ENCODE data around the gene GOSR1.
"Not testable (repeated sequence)": the region's sequence is repeated elsewhere in the genome, so short reads cannot be mapped to it uniquely, and the experiment has no call there.

DNA sequence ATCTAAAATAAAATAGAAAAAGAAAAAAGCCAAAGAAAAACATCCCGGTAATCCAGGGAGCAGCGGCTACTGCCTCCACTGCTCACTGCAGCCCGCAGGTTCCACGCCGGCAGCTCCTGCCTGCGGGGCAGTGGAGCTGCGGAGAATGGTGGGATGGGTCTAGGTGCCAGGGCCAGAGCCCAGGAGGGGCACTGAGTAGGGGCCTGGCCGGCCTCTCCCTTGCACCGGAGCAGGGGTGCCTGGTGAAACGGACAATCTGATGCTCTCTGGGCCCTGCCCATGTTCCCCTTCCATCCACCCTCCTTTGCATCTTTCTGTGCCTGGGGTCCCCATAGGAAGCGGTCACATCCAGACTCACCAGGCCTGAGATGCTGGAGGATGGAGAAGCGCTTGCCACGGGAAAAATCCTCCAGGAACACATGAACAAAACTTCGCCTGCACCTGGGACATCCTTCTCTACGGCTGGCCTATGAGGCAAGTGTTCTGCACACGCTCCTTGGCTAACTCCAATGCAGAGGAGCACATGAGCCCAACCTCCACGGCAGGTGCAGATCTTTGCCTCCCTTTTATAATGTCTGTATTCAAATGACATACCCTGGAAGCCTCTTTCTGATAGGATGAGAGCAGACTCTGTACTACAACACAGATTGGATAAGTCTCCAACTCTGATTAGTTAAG is 98.6 kb downstream of the GOSR1 start:
- TF ChIP-seq, protein P1, sequence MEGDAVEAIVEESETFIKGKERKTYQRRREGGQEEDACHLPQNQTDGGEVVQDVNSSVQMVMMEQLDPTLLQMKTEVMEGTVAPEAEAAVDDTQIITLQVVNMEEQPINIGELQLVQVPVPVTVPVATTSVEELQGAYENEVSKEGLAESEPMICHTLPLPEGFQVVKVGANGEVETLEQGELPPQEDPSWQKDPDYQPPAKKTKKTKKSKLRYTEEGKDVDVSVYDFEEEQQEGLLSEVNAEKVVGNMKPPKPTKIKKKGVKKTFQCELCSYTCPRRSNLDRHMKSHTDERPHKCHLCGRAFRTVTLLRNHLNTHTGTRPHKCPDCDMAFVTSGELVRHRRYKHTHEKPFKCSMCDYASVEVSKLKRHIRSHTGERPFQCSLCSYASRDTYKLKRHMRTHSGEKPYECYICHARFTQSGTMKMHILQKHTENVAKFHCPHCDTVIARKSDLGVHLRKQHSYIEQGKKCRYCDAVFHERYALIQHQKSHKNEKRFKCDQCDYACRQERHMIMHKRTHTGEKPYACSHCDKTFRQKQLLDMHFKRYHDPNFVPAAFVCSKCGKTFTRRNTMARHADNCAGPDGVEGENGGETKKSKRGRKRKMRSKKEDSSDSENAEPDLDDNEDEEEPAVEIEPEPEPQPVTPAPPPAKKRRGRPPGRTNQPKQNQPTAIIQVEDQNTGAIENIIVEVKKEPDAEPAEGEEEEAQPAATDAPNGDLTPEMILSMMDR (IDR thresholded peaks at IDR 0.05) = not testable (repeated sequence)
- not testable (repeated sequence) for TF ChIP-seq POLR2A (IDR thresholded peaks at IDR 0.05)
